NCI-H2227 (cell line): Measurements from ENCODE around the gene ZCCHC24.

Experiments
- DNase-seq: peaks from one replicate; lab custom pipeline; 2025; ENCODE audit not compliant: unreplicated experiment; lab: John Stamatoyannopoulos, UW

Gene ZCCHC24

GRCh38 chr10:79431891-79432831 lies 13.3 kb downstream of the ZCCHC24 start:
- no peak for DNase-seq

DNA sequence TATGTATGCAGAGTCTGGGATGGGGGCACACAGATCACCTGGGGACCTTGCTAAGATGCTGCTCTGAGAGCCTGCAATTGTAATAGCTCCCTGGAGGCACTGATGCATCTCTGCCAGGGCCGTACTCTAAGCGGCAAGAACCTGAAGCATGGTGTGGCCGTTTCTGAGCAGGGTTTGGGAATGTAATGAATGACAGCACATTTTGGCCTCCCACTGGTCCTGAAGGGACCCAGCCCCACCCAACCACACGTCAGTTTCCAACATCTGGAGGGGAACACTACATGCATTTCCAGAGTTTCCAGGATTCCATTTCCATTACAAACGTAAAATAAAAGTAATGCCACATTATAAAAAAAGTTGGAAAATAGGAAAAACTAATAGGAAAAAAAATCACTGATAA lies 14.0 kb downstream of the ZCCHC24 start:
- no peak for DNase-seq

DNA sequence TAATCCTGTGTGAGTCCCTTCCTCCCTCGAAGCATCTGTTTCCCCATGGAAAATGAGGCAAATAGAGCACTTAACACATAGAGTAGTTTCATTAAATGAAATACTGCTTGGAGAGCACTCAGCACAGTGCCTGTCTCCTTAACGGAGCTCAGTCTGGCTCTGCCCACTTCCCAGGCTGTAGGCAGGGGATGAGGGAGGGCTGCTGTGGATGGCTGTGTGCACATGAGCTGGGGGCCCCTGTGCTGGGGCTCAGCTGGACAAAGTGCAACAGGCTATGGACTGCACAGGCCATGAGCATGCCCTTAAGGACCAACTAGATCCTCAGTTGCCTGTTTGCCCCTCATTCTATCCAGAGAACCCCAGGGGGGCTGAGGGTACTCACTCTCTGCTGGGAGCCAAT lies 14.5 kb downstream of the ZCCHC24 start:
- DNase-seq: no peak

DNA sequence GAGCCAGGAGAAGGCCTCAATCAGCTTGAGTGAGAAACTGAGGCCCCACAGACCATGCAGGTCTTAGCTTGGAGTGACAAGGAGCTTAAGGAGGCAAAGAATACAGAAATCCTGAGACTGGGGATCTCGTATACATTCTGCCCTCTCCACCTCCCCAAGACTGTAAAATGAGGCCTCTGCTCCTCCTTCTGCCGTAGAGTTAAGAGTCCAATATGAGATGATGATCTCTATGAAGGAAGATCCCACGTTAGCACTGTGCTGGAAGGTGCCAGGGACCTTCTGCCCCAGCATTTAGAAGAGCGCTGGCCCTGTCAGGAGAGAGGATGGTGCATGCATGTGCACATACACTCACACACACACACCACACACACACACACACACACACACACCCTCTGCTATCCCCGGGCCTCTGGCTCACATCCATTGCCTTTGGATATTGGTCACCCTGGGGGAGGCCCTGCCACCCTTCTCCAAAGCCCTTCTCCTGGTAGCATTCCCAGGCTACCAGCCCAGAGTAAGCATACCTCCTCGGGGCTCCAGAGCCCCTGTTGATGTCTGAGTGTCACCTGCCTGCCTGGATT lies 15.0 kb downstream of the ZCCHC24 start:
- DNase-seq: no peak

GRCh38 chr10:79429751-79430150 lies 15.7 kb downstream of the ZCCHC24 start:
- no peak for DNase-seq

- DNase-seq: no peak
Observed at GRCh38 chr10:79427965-79428364, 17.5 kb downstream of the ZCCHC24 start.

GRCh38 chr10:79425074-79425532 lies 20.3 kb downstream of the ZCCHC24 start:
- DNase-seq: no peak

DNA sequence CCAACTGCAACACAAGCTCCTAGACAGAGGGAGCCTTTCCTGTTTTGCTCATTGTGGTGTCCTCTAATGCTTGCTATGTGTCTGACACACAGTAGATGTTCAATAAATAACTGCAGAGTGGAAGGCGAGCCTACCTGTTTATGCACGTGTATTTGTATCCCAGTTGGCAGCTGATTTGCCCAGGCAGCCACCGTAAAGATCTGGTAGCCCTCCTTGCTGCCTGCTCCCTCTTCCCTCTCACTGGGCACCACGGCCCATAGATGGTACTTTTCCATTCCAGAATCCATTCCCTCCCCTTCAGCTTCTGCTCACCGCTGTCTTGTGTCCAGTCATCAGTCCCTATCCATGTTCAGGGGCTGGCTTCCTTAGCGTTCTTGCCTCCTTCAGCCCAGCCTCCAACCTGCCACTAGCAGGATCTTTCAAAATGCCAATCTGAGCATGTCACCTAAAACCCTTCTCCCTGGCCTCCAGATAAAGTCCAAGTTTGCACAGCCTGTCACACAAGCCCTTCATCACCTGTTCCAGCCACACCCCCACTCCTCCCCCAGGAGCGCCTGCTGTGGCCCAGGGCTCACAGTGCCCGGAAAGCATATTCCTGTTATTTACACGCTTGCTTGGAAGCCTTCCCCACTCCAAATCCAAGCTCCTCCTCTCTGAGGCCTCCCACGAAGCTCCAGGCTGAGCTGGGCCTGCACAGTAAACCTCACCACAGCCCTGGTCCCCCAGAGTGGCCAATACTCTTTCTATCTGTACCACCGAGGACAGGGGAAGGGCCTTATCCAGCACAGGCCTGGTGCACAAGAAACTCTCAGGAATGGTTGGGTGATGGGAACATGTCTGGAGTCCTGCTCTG lies 21.0 kb downstream of the ZCCHC24 start:
- no peak for DNase-seq

- no peak for DNase-seq
Observed at GRCh38 chr10:79422178-79422892, 23.1 kb downstream of the ZCCHC24 start.

DNA sequence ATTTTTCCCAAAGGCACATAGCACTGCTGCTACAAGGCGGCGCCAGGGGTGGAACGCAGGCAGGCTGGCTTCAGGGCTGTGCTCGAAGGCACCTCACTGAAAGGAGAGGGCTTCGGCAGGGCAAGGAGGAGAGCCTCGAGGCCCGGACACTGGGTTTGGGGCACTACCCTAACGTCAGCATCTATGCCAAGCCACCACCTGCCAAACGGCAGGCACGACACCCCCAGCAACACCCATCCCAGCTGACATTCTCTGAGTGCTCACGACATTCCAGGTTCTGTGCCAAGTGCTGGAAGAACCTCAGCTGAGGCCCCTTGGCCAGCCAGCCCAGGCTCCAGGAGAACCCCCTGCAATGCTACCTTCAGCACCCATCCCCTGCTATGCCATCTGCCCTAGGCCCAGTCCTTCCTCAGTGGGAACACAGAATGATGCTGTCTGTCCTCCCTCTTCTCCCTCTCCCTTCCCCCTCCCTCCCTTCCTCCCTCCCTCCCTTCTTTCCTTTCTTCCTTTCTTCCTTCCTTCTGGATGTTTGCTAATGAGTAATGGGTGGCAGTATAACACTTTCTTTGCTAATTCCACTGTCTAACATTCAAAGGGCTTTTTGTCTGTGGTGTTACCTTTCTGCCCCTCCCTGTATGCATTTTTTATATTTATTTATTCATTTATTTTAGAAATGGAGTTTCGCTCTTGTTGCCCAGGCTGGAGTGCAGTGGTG lies 24.3 kb downstream of the ZCCHC24 start:
- DNase-seq: no peak

- DNase-seq: no peak
Observed at GRCh38 chr10:79418886-79419595, 26.4 kb downstream of the ZCCHC24 start.

GRCh38 chr10:79418274-79418673 lies 27.1 kb downstream of the ZCCHC24 start:
- DNase-seq: no peak

DNA sequence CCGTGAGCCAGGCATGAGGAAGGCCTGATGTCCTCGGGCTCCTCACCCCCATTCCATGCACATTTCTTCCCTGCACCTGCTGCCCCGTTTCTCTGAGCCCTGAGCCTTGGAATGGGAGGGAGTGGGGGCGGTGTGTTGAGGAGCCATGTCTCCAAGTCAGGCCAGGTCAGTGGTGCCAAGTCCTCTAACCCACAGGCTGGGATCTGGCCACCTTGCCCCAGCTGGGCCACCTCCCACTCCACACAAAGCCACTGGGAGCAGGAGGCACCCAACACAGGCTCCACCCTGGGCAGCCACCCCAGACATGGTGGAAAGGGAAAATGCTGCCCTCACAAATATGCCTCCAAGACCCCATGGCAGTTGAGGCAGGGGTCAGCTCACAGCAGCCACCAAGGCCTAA lies 27.7 kb downstream of the ZCCHC24 start:
- DNase-seq: no peak

DNA sequence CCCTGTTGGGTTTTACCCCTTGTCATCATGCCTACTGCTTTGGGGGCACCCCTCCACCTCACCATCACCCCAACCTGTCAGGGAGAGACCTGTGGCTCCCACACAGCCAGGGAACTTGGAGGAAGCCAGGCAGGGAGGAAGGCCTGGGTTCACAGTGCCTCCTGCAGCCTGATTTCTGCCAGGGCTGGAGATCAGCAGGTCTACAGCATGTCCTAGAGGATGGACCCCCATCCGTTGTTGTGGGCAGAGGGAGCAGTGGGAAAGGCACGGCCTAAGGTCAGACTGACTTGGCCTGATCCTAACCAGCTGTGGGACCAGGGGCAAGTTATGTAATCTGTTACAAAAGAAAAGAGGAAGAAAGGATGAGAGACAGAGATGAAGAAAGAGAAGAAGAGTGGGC lies 28.2 kb downstream of the ZCCHC24 start:
- no peak for DNase-seq

- no peak for DNase-seq
Observed at GRCh38 chr10:79416578-79417255, 28.7 kb downstream of the ZCCHC24 start.

DNA sequence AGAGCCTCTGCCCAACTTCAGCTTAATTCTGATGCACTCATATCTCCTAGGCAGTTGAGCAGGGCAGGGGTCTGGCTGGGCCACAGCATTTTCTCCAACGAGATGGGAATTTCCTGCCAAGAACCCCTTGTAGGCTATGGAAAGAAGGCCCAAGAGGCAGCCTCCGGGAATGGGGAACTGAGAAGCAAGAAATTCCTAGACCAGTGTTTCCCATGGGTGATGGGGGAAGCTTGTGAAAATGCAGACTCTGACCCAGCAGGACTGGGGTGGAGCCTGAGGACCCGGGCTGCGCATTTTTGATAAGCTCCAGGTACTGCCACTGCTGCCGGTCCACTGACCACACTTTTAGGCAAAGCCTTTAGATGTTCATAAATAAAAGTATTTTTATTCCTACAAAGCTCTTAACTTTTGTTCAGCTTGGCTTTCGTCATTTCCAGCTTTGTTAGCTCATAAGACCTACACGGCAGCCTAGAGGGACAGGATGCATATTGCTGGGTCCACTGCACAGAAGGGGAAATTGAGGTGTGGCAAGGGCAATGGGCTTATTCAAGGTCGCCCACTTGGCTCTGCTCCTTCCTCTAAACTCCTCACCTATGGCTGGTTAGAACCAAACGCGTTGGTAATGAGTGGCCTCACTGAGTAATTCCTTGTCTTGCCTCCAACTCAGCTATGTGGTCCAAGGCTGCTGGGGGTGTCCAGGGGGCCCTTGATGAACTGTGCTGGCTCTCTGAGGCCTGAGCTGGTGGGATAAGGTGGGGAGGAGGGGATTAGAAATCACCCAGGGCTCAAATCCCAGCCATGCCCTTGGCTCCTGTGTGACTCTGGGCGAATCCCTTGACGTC lies 29.5 kb downstream of the ZCCHC24 start:
- no peak for DNase-seq

GRCh38 chr10:79414714-79415113 lies 30.7 kb downstream of the ZCCHC24 start:
- no peak for DNase-seq

DNA sequence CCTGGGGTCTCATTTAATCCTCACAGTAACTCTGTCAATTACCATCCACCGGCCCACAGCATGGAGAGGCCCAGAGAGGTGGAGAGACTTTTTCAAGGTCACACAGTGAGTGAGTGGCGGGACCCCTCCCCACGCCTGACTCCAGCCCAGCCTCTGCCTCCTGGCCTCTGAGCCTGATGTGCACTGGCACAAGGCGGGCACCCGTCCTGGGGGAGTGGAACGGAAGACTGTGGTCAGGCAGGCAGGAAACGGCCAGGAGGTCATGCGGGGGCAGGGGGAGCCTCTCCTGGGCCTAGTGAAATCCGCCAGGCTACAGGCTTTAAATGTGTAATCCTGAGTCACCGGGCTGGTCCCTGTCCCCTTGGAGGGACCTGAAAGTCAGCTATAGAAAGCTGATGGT lies 32.2 kb downstream of the ZCCHC24 start:
- DNase-seq: no peak
